ENCODE results near the gene SVBP. TPM values are rescaled to one million over a fixed set of nuclear protein-coding genes. Genes with fewer than 3 reads are reported as not detected.

The SVBP gene
- total RNA-seq, 1 experiment from 2014 or later = 18.6 TPM

DNA sequence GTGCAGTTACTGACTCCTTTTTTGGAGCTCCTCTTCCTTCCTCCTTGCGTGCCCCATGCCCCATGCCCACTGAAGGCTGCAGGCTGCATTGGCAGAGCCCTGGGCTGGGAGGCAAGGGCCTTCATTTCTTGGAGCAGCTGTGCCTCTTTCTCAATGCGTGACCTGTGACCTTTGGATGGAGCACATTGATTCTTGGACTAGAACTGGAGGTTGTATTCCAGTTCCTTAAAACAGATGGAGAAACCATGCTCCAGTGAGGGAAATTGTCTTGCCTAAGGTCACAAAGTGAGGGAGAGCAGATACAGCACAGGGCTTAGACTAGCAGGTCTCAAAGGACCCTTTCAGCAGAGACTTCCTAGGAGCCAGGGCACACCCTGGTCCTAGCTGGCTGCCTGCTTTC lies 23.4 kb downstream of the SVBP start:
- Histone ChIP-seq H3K36me3 (ENCODE audit: control insufficient read depth, insufficient read depth, low read length) (no peaks in the 10 kb centered on the region), H3K4me3 (ENCODE audit: low read depth, low read length) (no peak overlapping the region), H3K9me3 (no peaks in the 10 kb centered on the region), H3K27me3 (replicated peaks; ENCODE audit: control insufficient read depth, insufficient read depth, low read length) (no peaks in the 10 kb centered on the region), H3K4me1 (no peaks in the 10 kb centered on the region)
- intact Hi-C loops (cut with micrococcal nuclease; ENCODE audit: unreplicated experiment) = no loop called here
- no peaks in the 10 kb centered on the region for H3K9me3 Mint-ChIP-seq (ENCODE audit: unreplicated experiment)
- H3K4me1 Mint-ChIP-seq (ENCODE audit: low read depth, unreplicated experiment) = no peaks in the 10 kb centered on the region
- POLR2A ChIA-PET = no interaction called here
- CTCF ChIA-PET = interaction anchor here (0.6 kb wide), 1 partner anchor 41 kb away, joined by 3 read pairs; no protein-coding TSS in a partner anchor
- no TSS peak for BruUV-seq (replicated peaks)
- H3K27ac Mint-ChIP-seq (ENCODE audit: unreplicated experiment) = no peak overlapping the region
- TF ChIP-seq CTCF (IDR thresholded peaks at IDR 0.05; ENCODE audit: insufficient read depth in 1 of 2, low read depth in 1 of 2, low read length in 1 of 2, severe bottlenecking in 1 of 2, unreplicated experiment in 1 of 2) = no peak
- no peaks in the 10 kb centered on the region for H3K36me3 Mint-ChIP-seq (ENCODE audit: insufficient read depth, unreplicated experiment)
- no peak overlapping the region for H3K4me3 Mint-ChIP-seq (ENCODE audit: unreplicated experiment)
- H3K27me3 Mint-ChIP-seq (ENCODE audit: insufficient read depth, unreplicated experiment) = no peaks in the 10 kb centered on the region
- no peak for DNase-seq

DNA sequence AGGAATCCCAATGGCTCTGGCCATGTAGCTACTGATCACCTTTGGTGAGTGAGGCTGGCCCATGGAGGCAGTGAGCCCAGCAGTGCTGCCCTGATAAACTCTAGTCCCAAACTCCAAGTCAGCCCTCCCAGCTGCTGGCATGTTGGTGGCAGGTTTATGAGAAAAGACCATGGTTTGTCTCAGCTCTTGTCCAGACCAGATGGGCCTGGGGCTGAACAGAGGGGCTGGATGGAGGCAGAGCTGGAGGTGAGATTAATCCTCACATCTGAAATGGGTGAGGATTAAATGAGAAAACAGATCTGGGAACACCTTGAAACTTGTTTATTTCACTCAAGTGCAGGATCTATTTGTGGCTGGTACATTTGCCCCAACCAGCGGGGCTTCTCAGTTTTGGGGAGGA lies 29.2 kb downstream of the SVBP start:
- DNase-seq = no peak
- H3K27me3 Mint-ChIP-seq (ENCODE audit: insufficient read depth, unreplicated experiment) = no peaks in the 10 kb centered on the region
- no peaks in the 10 kb centered on the region for H3K4me1 ChIP-seq
- TF ChIP-seq CTCF (IDR thresholded peaks at IDR 0.05; ENCODE audit: insufficient read depth in 1 of 2, low read depth in 1 of 2, low read length in 1 of 2, severe bottlenecking in 1 of 2, unreplicated experiment in 1 of 2) = no peak
- H3K4me3 ChIP-seq (ENCODE audit: low read depth, low read length) = no peak overlapping the region
- H3K9me3 Mint-ChIP-seq (ENCODE audit: unreplicated experiment) = no peaks in the 10 kb centered on the region
- ChIA-PET POLR2A (interaction anchor here (0.6 kb wide), 1 partner anchor 86 kb away, joined by 11 read pairs; no protein-coding TSS in a partner anchor), CTCF (no interaction called here)
- H3K4me3 Mint-ChIP-seq (ENCODE audit: unreplicated experiment) = no peak overlapping the region
- intact Hi-C loops (cut with micrococcal nuclease; ENCODE audit: unreplicated experiment) = no loop called here
- no peaks in the 10 kb centered on the region for H3K9me3 ChIP-seq
- no TSS peak for BruUV-seq (replicated peaks)
- no peaks in the 10 kb centered on the region for H3K4me1 Mint-ChIP-seq (ENCODE audit: low read depth, unreplicated experiment)
- no peak overlapping the region for H3K27ac Mint-ChIP-seq (ENCODE audit: unreplicated experiment)
- no peaks in the 10 kb centered on the region for H3K27me3 ChIP-seq (replicated peaks; ENCODE audit: control insufficient read depth, insufficient read depth, low read length)
- H3K36me3 Mint-ChIP-seq (ENCODE audit: insufficient read depth, unreplicated experiment) = peaks cover 15% of the 10 kb centered on the region
- no peaks in the 10 kb centered on the region for H3K36me3 ChIP-seq (ENCODE audit: control insufficient read depth, insufficient read depth, low read length)

DNA sequence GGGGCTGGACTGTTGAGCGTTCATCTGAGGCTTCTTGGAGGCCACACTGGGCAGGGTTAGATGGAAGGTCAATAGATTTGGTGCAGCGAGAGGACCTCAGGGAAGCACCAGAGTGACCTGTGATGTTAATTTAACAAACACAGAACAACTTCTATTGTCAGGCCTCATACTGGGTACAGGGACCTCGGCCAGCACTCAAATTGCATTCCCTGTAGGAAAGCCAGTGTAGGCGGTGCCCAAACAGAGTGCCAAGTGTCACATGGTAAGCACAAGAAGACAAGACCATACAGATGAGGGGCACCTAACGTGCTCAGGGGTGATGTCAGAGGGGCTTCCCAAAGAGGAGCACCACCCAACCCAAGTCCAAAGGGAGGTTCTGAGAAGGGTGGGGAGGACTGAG lies 31.1 kb downstream of the SVBP start:
- POLR2A ChIA-PET = no interaction called here
- H3K27me3 Mint-ChIP-seq (ENCODE audit: insufficient read depth, unreplicated experiment) = no peaks in the 10 kb centered on the region
- peaks cover 20% of the 10 kb centered on the region for H3K36me3 Mint-ChIP-seq (ENCODE audit: insufficient read depth, unreplicated experiment)
- no peaks in the 10 kb centered on the region for H3K9me3 Mint-ChIP-seq (ENCODE audit: unreplicated experiment)
- no peaks in the 10 kb centered on the region for H3K27me3 ChIP-seq (replicated peaks; ENCODE audit: control insufficient read depth, insufficient read depth, low read length)
- H3K4me1 ChIP-seq = no peaks in the 10 kb centered on the region
- H3K4me1 Mint-ChIP-seq (ENCODE audit: low read depth, unreplicated experiment) = no peaks in the 10 kb centered on the region
- H3K9me3 ChIP-seq = no peaks in the 10 kb centered on the region
- H3K27ac Mint-ChIP-seq (ENCODE audit: unreplicated experiment) = no peak overlapping the region
- TF ChIP-seq CTCF (IDR thresholded peaks at IDR 0.05; ENCODE audit: insufficient read depth in 1 of 2, low read depth in 1 of 2, low read length in 1 of 2, severe bottlenecking in 1 of 2, unreplicated experiment in 1 of 2) = no peak
- H3K4me3 ChIP-seq (ENCODE audit: low read depth, low read length) = no peak overlapping the region
- intact Hi-C loops (cut with micrococcal nuclease; ENCODE audit: unreplicated experiment) = no loop called here
- H3K36me3 ChIP-seq (ENCODE audit: control insufficient read depth, insufficient read depth, low read length) = no peaks in the 10 kb centered on the region
- CTCF ChIA-PET = no interaction called here
- no TSS peak for BruUV-seq (replicated peaks)
- no peak for DNase-seq
- H3K4me3 Mint-ChIP-seq (ENCODE audit: unreplicated experiment) = no peak overlapping the region
